HepG2 (cell line): ENCODE measurements around the gene CNOT8. TPM values are rescaled to one million over a fixed set of nuclear protein-coding genes. Genes with fewer than 3 reads are reported as not detected.

Source experiments
- BRD4 ChIP-seq: sonication (generic); formaldehyde crosslinking; IDR thresholded peaks from 2 replicates; pipeline ENCODE4 v1.4.0; 2020; ENCODE audit warnings: missing genetic modification reagents
- EP300 ChIP-seq, 3 experiments: sonication (generic) in 1 of 3; formaldehyde crosslinking in 1 of 3; IDR thresholded peaks; 2 replicates each; pipeline versions ENCODE4 v1.5.1 to v1.6.1; 2011 to 2020; ENCODE audit warnings: low read depth in 2 of 3, low read length in 2 of 3, borderline replicate concordance in 1 of 3, improper control_type of control experiment in 1 of 3, mild to moderate bottlenecking in 1 of 3, missing genetic modification reagents in 1 of 3, moderate library complexity in 1 of 3
- FOXC1 ChIP-seq: sonication (generic); formaldehyde crosslinking; IDR thresholded peaks from 2 replicates; pipeline ENCODE4 v1.8.0; 2022; ENCODE audit warnings: mild to moderate bottlenecking, missing genetic modification reagents, borderline replicate concordance
- GLI4 ChIP-seq: sonication (generic); formaldehyde crosslinking; IDR thresholded peaks from 2 replicates; pipeline ENCODE4 v1.5.1; 2020; ENCODE audit warnings: missing genetic modification reagents, mild to moderate bottlenecking, moderate library complexity, borderline replicate concordance
- KLF13 ChIP-seq: sonication (generic); formaldehyde crosslinking; IDR thresholded peaks from 2 replicates; pipeline ENCODE4 v1.4.0; 2020; ENCODE audit warnings: mild to moderate bottlenecking, missing genetic modification reagents
- MED1 ChIP-seq: sonication (generic); formaldehyde crosslinking; IDR thresholded peaks from 2 replicates; pipeline ENCODE4 v1.4.0; 2020; ENCODE audit warnings: missing genetic modification reagents
- MLXIP ChIP-seq: sonication (generic); formaldehyde crosslinking; IDR thresholded peaks from 2 replicates; pipeline ENCODE4 v1.9.0; 2021; ENCODE audit warnings: missing genetic modification reagents, borderline replicate concordance
- NFIC ChIP-seq: IDR thresholded peaks from 2 replicates; pipeline ENCODE4 v1.6.1; 2012; ENCODE audit warnings: mild to moderate bottlenecking, low read length, inconsistent platforms
- NFKB2 ChIP-seq: sonication (generic); formaldehyde crosslinking; IDR thresholded peaks from 2 replicates; pipeline ENCODE4 v1.4.0; 2020; ENCODE audit warnings: missing genetic modification reagents, borderline replicate concordance
- NFYB ChIP-seq: sonication (generic); formaldehyde crosslinking; IDR thresholded peaks from 2 replicates; pipeline ENCODE4 v1.4.0; 2020; ENCODE audit warnings: missing genetic modification reagents
- PITX1 ChIP-seq: sonication (generic); formaldehyde crosslinking; IDR thresholded peaks from 2 replicates; pipeline ENCODE4 v1.5.1; 2020; ENCODE audit warnings: mild to moderate bottlenecking, missing genetic modification reagents
- PRMT3 ChIP-seq: sonication (generic); formaldehyde crosslinking; IDR thresholded peaks from 2 replicates; pipeline ENCODE4 v1.8.1; 2022; ENCODE audit warnings: low read depth, mild to moderate bottlenecking, moderate library complexity, missing genetic modification reagents, borderline replicate concordance
- RXRB ChIP-seq: IDR thresholded peaks from 2 replicates; pipeline ENCODE4 v1.6.1; 2016; ENCODE audit warnings: borderline replicate concordance, missing genetic modification reagents, missing compliant biosample characterization
- SKIL ChIP-seq: sonication (generic); formaldehyde crosslinking; IDR thresholded peaks from 2 replicates; pipeline ENCODE4 v1.8.0; 2022; ENCODE audit warnings: missing genetic modification reagents, mild to moderate bottlenecking, moderate library complexity, borderline replicate concordance
- SOX6 ChIP-seq, 2 experiments: fragments of 450-650 bp in 1 of 2; sonication (generic) in 1 of 2; formaldehyde crosslinking in 1 of 2; IDR thresholded peaks; 2 replicates each; pipeline versions ENCODE4 v1.4.0 to v1.6.1; 2017 to 2020; ENCODE audit warnings: antibody characterized with exemption in 1 of 2, mild to moderate bottlenecking in 1 of 2, missing genetic modification reagents in 1 of 2
- TCF7L2 ChIP-seq: IDR thresholded peaks from 2 replicates; pipeline ENCODE4 v1.6.1; 2011; ENCODE audit warnings: mild to moderate bottlenecking, low read depth, low read length, moderate library complexity
- ZBTB7A ChIP-seq: sonication (generic); formaldehyde crosslinking; IDR thresholded peaks from 2 replicates; pipeline ENCODE4 v1.8.0; 2022; ENCODE audit warnings: mild to moderate bottlenecking, missing genetic modification reagents
- ZNF138 ChIP-seq: sonication (generic); formaldehyde crosslinking; IDR thresholded peaks from 2 replicates; pipeline ENCODE4 v1.5.0; 2020; ENCODE audit warnings: mild to moderate bottlenecking, low read depth, missing genetic modification reagents
- ZNF24 ChIP-seq: fragments of 450-650 bp; IDR thresholded peaks from 2 replicates; pipeline ENCODE4 v1.6.1; 2017; ENCODE audit warnings: antibody characterized with exemption, mild to moderate bottlenecking
- ZNF263 ChIP-seq: sonication (generic); formaldehyde crosslinking; IDR thresholded peaks from 2 replicates; pipeline ENCODE4 v1.4.0; 2020; ENCODE audit warnings: missing genetic modification reagents
- ZNF451 ChIP-seq: sonication (generic); formaldehyde crosslinking; IDR thresholded peaks from 2 replicates; pipeline ENCODE4 v1.5.0; 2020; ENCODE audit warnings: mild to moderate bottlenecking, missing genetic modification reagents
- ZNF556 ChIP-seq: sonication (generic); formaldehyde crosslinking; IDR thresholded peaks from 2 replicates; pipeline ENCODE4 v1.4.0; 2020; ENCODE audit warnings: mild to moderate bottlenecking, missing genetic modification reagents, borderline replicate concordance
- ZNF644 ChIP-seq: IDR thresholded peaks from 2 replicates; pipeline ENCODE4 v1.6.1; 2016; ENCODE audit warnings: low read depth
- ZNF761 ChIP-seq: sonication (generic); formaldehyde crosslinking; conservative IDR thresholded peaks from 2 replicates; pipeline ENCODE4 v1.4.0; 2020; ENCODE audit warnings: mild to moderate bottlenecking, missing genetic modification reagents
- polyA plus RNA-seq, 8 experiments: library from polyadenylated mRNA; depleted of rRNA in 3 of 8; stranded (reverse) in 7 of 8; unstranded in 1 of 8; fragments of >200 nt; fragmentation: Illumina TruSeq in 4 of 8; extraction: Trizol in 4 of 8; gene quantifications; 2 replicates each; pipeline versions ENCODE4 v1.2.1 to v1.2.3, GENCODE V29; 2011 to 2016; ENCODE audit warnings: low read depth in 4 of 8, missing spikeins in 1 of 8, mixed read lengths in 1 of 8; ENCODE audit not compliant: insufficient read depth in 1 of 8
- total RNA-seq, 5 experiments: library from RNA; depleted of rRNA; stranded (reverse); fragments of >200 nt; fragmentation: Illumina TruSeq; extraction: Trizol; gene quantifications; 2 replicates each; pipeline ENCODE4 v1.2.3, GENCODE V29; 2016; ENCODE audit warnings: low read depth in 1 of 5
- TF ChIP-seq, protein P1 (sequence below): IDR thresholded peaks from 2 replicates; pipeline ENCODE4 v1.6.1; 2016; ENCODE audit warnings: low read depth

Gene CNOT8
- total and polyA plus RNA-seq, 2 of the 13 experiments (the other 11 are each of a cell fraction or from before 2014, with no cell fraction given): 37.1 to 74.9 TPM

- peak; percentile 81 for TF ChIP-seq MED1 (CRISPR knock-in tag)
- TF ChIP-seq PITX1 (CRISPR knock-in tag): peak; percentile 46; the same call in 1 of the 2 replicates
- TF ChIP-seq NFKB2 (CRISPR knock-in tag): no peak
- TF ChIP-seq ZNF556 (CRISPR knock-in tag): no peak
- peak; percentile 68 for TF ChIP-seq SKIL
- TF ChIP-seq RXRB (CRISPR knock-in tag): peak; percentile 78
- TF ChIP-seq MLXIP (CRISPR knock-in tag): no peak
- no peak for TF ChIP-seq BRD4 (CRISPR knock-in tag)
- TF ChIP-seq ZNF761: no peak
- no peak for TF ChIP-seq TCF7L2
- TF ChIP-seq ZBTB7A: no peak
- TF ChIP-seq SOX6 (IDR thresholded peaks at IDR 0.05): no peak
- peak; percentile 53 for TF ChIP-seq SOX6 (CRISPR knock-in tag; IDR thresholded peaks at IDR 0.05)
- peak in 1 of 2 experiments; percentile 87; a peak in 2 of 4 replicates for TF ChIP-seq EP300 (IDR thresholded peaks at IDR 0.05; ENCODE audit: low read depth in 2 of 2, low read length in 2 of 2)
- peak; percentile 32; the same call in 1 of the 2 replicates for TF ChIP-seq EP300 (CRISPR knock-in tag; IDR thresholded peaks at IDR 0.05; ENCODE audit: borderline replicate concordance)
- no peak for TF ChIP-seq KLF13
- no peak for TF ChIP-seq ZNF138 (CRISPR knock-in tag)
- TF ChIP-seq, protein P1, sequence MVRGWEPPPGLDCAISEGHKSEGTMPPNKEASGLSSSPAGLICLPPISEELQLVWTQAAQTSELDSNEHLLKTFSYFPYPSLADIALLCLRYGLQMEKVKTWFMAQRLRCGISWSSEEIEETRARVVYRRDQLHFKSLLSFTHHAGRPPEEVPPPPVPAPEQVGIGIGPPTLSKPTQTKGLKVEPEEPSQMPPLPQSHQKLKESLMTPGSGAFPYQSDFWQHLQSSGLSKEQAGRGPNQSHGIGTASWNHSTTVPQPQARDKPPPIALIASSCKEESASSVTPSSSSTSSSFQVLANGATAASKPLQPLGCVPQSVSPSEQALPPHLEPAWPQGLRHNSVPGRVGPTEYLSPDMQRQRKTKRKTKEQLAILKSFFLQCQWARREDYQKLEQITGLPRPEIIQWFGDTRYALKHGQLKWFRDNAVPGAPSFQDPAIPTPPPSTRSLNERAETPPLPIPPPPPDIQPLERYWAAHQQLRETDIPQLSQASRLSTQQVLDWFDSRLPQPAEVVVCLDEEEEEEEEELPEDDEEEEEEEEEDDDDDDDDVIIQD: 0 out of 2 replicates have a peak, but pooled peaks have one; percentile 20
- no peak for TF ChIP-seq PRMT3
- no peak for TF ChIP-seq ZNF263 (CRISPR knock-in tag)
- no peak for TF ChIP-seq GLI4
- peak; percentile 85; the same call in 1 of the 2 replicates for TF ChIP-seq NFIC
- no peak for TF ChIP-seq ZNF451 (CRISPR knock-in tag)
- no peak for TF ChIP-seq FOXC1
- no peak for TF ChIP-seq NFYB (CRISPR knock-in tag)
- TF ChIP-seq ZNF24: no peak
- no peak for TF ChIP-seq ZNF644 (CRISPR knock-in tag)
Observed at GRCh38 chr5:154834053-154834452, 24.4 kb upstream of the CNOT8 start (continued).
